Endothelial cell of umbilical vein (primary cell): ENCODE measurements around the gene ZDHHC11. TPM values are rescaled to one million over a fixed set of nuclear protein-coding genes. Genes with fewer than 3 reads are reported as not detected.
A peak's percentile ranks its signal among the peaks of the same experiment; 100 is the strongest.

ENCODE experiments used
- BruUV-seq: library from RNA; stranded (reverse); fragments of 400-500 nt; replicated peaks from 2 replicates; lab custom pipeline; 2021; lab: Mats Ljungman, UMichigan
- CTCF ChIA-PET: fragments of 300-600, 350-600 bp; sonication (Branson Sonifier 250); formaldehyde crosslinking; loops from one replicate; lab custom pipeline; 2021; ENCODE audit warnings: antibody characterized with exemption, inconsistent platforms; lab: Charles Lee
- POLR2A ChIA-PET: fragments of 300-600, 350-600 bp; sonication (Branson Sonifier 250); formaldehyde crosslinking; loops from one replicate; lab custom pipeline; 2021; ENCODE audit warnings: antibody characterized with exemption, inconsistent platforms; lab: Charles Lee
- DNase-seq: peaks from one replicate; pipeline ENCODE4 v3.0.0-alpha.2; 2011; ENCODE audit warnings: low read depth, low spot score
- FAIRE-seq: peaks from 2 replicates; lab custom pipeline; 2011; peaks lifted over from hg19 to GRCh38; lab: Jason Lieb, UNC
- H2AFZ ChIP-seq: 2 replicates; pipeline ENCODE4 v1.6.0; 2012; ENCODE audit warnings: low read depth, low read length, control low read depth, inconsistent platforms
- H3K27ac ChIP-seq: 2 replicates; pipeline ENCODE4 v1.5.1; 2011; ENCODE audit warnings: low read depth, mild to moderate bottlenecking, control low read depth, low read length, moderate library complexity; ENCODE audit not compliant: insufficient read depth
- H3K27me3 ChIP-seq, 2 experiments: 2 replicates each; pipeline versions ENCODE4 v1.6.0 to v1.6.1; 2011; ENCODE audit warnings: low read length in 2 of 2, mixed read lengths in 1 of 2; ENCODE audit not compliant: control insufficient read depth in 2 of 2, insufficient read depth in 2 of 2
- H3K36me3 ChIP-seq, 2 experiments: 2 replicates in 1 of 2; 3 replicates in 1 of 2; pipeline ENCODE4 v1.5.1; 2011; ENCODE audit warnings: low read length in 2 of 2, mild to moderate bottlenecking in 1 of 2, moderate library complexity in 1 of 2; ENCODE audit not compliant: control insufficient read depth in 2 of 2, insufficient read depth in 2 of 2; ENCODE audit errors: extremely low read depth in 1 of 2
- H3K4me1 ChIP-seq: 3 replicates; pipeline ENCODE4 v1.5.1; 2011; ENCODE audit warnings: mild to moderate bottlenecking, low read length; ENCODE audit not compliant: control insufficient read depth, insufficient read depth; ENCODE audit errors: extremely low read depth
- H3K4me2 ChIP-seq: 2 replicates; pipeline ENCODE4 v1.6.1; 2011; ENCODE audit warnings: low read length, control low read depth, mixed read lengths; ENCODE audit not compliant: insufficient read depth
- H3K4me3 ChIP-seq, 3 experiments: fragments of 200-600 bp in 1 of 3; sonication (generic), shearing (Covaris generic) in 1 of 3; replicated peaks in 1 of 3; 2 replicates each; pipeline ENCODE4 v1.5.1; 2011 to 2016; ENCODE audit warnings: control low read depth in 3 of 3, low read length in 3 of 3, mild to moderate bottlenecking in 2 of 3, inconsistent platforms in 1 of 3, low read depth in 1 of 3, moderate library complexity in 1 of 3; ENCODE audit not compliant: insufficient read depth in 1 of 3
- H3K79me2 ChIP-seq: 2 replicates; pipeline ENCODE4 v1.6.0; 2012; ENCODE audit warnings: low read length, inconsistent platforms; ENCODE audit not compliant: control insufficient read depth, insufficient read depth
- H3K9ac ChIP-seq: replicated peaks from 2 replicates; pipeline ENCODE3; 2011; ENCODE audit warnings: low read length, control low read depth; ENCODE audit not compliant: insufficient read depth; ENCODE audit errors: extremely low read depth
- H3K9me1 ChIP-seq: replicated peaks from 3 replicates; pipeline ENCODE4 v1.6.0; 2011; ENCODE audit warnings: mild to moderate bottlenecking, low read length; ENCODE audit not compliant: control insufficient read depth, insufficient read depth; ENCODE audit errors: extremely low read depth
- H3K9me3 ChIP-seq: replicated peaks from 2 replicates; pipeline ENCODE4 v1.5.1; 2012; ENCODE audit warnings: low read length, inconsistent platforms; ENCODE audit not compliant: control insufficient read depth, insufficient read depth
- H4K20me1 ChIP-seq: replicated peaks from 2 replicates; pipeline ENCODE3; 2011; ENCODE audit warnings: mild to moderate bottlenecking, low read length; ENCODE audit not compliant: control insufficient read depth, insufficient read depth; ENCODE audit errors: extremely low read depth
- EZH2 ChIP-seq: IDR thresholded peaks from 2 replicates; pipeline ENCODE4 v1.6.1; 2012; ENCODE audit warnings: borderline replicate concordance, low read depth, mild to moderate bottlenecking, moderate library complexity, low read length, inconsistent platforms; ENCODE audit not compliant: severe bottlenecking
- POLR2A ChIP-seq: IDR thresholded peaks from 2 replicates; pipeline ENCODE4 v1.6.1; 2012; ENCODE audit warnings: low read depth, mild to moderate bottlenecking, control low read depth, low read length
- POLR2AphosphoS5 ChIP-seq: IDR thresholded peaks from 2 replicates; pipeline ENCODE4 v1.6.1; 2012; ENCODE audit warnings: low read depth, mild to moderate bottlenecking, control low read depth, low read length, moderate library complexity; ENCODE audit not compliant: insufficient read depth
- dilution Hi-C: fragments of 300-500 bp; cut with MboI; formaldehyde crosslinking; loops from one replicate; pipeline ENCODE4 v1.15.0; 2019; ENCODE audit warnings: low sequenced_read_pairs; ENCODE audit not compliant: extremely low pct_ligation_motif_present
- intact Hi-C: fragments of 100-400 bp; cut with micrococcal nuclease; formaldehyde crosslinking; loops from one replicate; pipeline ENCODE4 v1.10.0; 2022
- polyA plus RNA-seq, 4 experiments: library from polyadenylated mRNA; depleted of rRNA in 3 of 4; stranded (reverse) in 3 of 4; unstranded in 1 of 4; fragments of >200 nt; gene quantifications; 2 replicates each; pipeline versions ENCODE4 v1.2.1 to v1.2.3, GENCODE V29; 2011 to 2012; ENCODE audit warnings: missing spikeins in 1 of 4
- total RNA-seq: library from RNA; stranded (reverse); gene quantifications from 2 replicates; pipeline ENCODE4 v1.2.3, GENCODE V29; 2021

Gene ZDHHC11
- total and polyA plus RNA-seq, 2 donors (not counting 3 experiments of a cell fraction or from before 2014, with no cell fraction given) = 0.35 to 4.4 TPM

- H3K4me3 ChIP-seq = no peak overlapping the region
- no peak overlapping the region for H2AFZ ChIP-seq
- dilution Hi-C loops = no loop called here
- DNase-seq (peak; percentile 19), FAIRE-seq (peak; percentile 70)
- no peaks in the 10 kb centered on the region for H3K9me3 ChIP-seq
- H3K9ac ChIP-seq = no peak overlapping the region
- peaks cover 18% of the 10 kb centered on the region for H3K4me1 ChIP-seq
- CTCF ChIA-PET = interaction anchor here (1.3 to 2.2 kb wide), 2 partner anchors 9 to 203 kb away, joined by 3 to 7 read pairs; no protein-coding TSS in a partner anchor
- no peaks in the 10 kb centered on the region for H4K20me1 ChIP-seq
- H3K27ac ChIP-seq = no peak overlapping the region
- no peak for TF ChIP-seq EZH2
- peak; percentile 38 for TF ChIP-seq POLR2AphosphoS5
- no peaks in the 10 kb centered on the region for H3K9me1 ChIP-seq
- no peaks in the 10 kb centered on the region for H3K27me3 ChIP-seq
- BruUV-seq = no TSS peak
- peak overlapping the region; percentile 35 for H3K4me2 ChIP-seq
- intact Hi-C loops = loop anchor here (2.0 kb wide), 1 partner anchor 20 kb away; the partner anchor contains the start of genes BRD9 and TRIP13
- POLR2A ChIA-PET = no interaction called here
- H3K79me2 ChIP-seq = no peaks in the 10 kb centered on the region
- H3K36me3 ChIP-seq = peaks cover 19 to 57% of the 10 kb centered on the region in 2 experiments
Observed at GRCh38 chr5:872301-872700, 21.5 kb upstream of the ZDHHC11 start.

GRCh38 chr5:871596-872298 is 21.0 kb upstream of the ZDHHC11 start:
- Histone ChIP-seq H4K20me1 (no peaks in the 10 kb centered on the region), H3K27me3 (no peaks in the 10 kb centered on the region), H3K36me3 (peaks cover 14 to 58% of the 10 kb centered on the region in 2 experiments), H2AFZ (no peak overlapping the region), H3K4me2 (peak overlapping the region; percentile 35), H3K4me1 (peaks cover 18% of the 10 kb centered on the region), H3K27ac (no peak overlapping the region), H3K9me3 (no peaks in the 10 kb centered on the region), H3K79me2 (no peaks in the 10 kb centered on the region), H3K9ac (no peak overlapping the region), H3K9me1 (no peaks in the 10 kb centered on the region), H3K4me3 (no peak overlapping the region)
- CTCF ChIA-PET = interaction anchor here (1.3 to 2.2 kb wide), 2 partner anchors 9 to 202 kb away, joined by 3 to 7 read pairs; no protein-coding TSS in a partner anchor
- no peak for TF ChIP-seq POLR2A
- dilution Hi-C loops = no loop called here
- BruUV-seq = no TSS peak
- DNase-seq (no peak), FAIRE-seq (no peak)
- POLR2A ChIA-PET = no interaction called here
- intact Hi-C loops = loop anchor here (2.0 kb wide), 1 partner anchor 21 kb away; the partner anchor contains the start of genes BRD9 and TRIP13
